ENCODE results near the gene COX4I1.

COX4I1 gene

DNA sequence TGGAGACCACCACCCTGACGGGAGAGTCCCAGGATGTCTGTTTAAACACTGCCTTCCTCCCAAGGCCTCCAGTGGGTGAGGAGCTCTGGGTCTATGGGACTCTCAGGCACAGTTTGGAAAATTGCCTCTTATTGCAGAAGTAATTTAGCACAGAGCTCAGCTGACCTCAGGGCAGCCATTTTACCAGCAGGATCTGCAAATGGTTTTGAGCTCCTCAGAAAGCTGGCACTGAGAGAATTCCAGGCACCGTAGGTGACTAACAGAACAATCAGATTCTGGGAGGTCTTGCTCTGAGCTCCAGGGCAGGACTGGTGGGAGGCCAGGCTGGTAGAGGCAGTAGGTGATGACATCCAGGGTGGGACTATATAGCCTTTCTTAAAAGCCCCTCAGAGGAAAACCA is 31.3 kb upstream of the COX4I1 start:
- no peak for DNase-seq

DNA sequence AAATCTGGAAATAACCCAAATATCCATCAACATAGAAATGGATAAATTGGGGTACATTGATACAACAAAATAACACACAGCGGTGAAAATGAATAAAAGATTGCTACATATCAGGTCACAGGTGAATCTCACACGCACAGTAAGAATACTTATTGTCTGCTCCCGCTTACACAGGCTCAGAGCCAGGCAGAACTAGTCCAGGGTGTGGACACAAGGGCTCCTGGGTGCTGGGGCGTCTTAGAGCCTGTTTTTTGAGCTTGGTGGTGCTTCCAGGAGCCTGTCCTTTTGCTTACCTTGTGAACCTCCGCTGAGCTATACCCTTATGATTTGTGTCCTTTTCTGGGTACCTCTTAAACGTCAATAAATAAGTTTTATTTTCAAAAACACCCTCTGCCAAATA is 28.8 kb upstream of the COX4I1 start:
- DNase-seq, result no peak

DNA sequence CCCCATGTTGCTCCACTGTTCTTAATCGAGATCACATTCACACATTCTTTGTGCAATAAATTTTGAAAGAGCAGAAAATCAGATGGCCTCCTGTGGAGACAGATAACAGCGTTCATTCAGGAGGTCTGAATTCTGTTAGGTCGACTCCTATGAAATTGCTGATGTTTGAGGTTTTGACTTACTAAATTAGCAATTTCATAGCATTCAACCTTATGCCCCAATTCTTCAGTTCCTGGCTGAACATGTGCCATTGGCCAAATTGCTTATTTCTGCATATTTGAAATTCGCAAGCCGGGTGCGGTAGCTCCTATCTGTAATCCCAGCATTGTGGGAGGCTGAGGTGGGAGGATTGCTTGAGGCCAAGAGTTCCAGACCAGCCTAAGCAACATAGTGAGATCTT is 26.5 kb upstream of the COX4I1 start:
- no peak for DNase-seq

DNA sequence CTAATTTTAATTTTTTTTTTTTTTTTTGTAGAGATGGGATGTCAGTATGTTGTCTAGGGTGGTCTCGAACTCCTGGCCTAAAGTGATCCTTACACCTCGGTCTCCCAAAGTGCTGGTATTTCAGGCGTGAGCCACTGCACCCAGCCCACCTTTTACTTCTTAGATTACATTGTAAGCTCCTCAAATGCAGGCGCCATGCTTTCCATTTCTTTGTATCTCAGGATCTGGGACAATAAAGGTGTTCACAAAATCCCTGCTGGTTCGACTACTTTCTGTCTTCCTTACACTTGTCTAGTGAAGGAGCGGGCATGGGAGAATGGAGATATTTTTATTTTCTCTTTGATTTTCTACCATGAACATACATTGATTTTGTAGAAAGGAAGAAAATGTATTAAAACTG is 25.4 kb upstream of the COX4I1 start:
- DNase-seq, result no peak

DNA sequence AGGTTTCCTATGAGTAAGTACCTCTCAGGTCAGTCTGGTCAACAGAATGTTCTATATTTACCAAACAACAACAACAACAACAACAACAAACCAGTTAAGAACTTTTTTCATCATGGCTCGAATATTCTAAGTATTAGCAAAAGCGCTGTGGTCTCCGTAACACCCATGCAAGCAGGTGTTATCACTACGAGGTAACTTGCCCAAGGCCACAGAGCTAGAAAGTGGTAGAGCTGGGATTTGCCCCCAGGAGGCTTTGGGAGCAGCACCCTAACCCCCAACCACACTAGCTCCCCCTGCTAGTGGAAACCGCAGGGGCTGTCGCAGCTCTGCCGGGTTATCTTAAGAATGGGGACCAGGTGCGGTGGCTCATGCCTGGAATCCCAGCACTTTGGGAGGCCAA is 24.7 kb upstream of the COX4I1 start:
- DNase-seq, result no peak

DNA sequence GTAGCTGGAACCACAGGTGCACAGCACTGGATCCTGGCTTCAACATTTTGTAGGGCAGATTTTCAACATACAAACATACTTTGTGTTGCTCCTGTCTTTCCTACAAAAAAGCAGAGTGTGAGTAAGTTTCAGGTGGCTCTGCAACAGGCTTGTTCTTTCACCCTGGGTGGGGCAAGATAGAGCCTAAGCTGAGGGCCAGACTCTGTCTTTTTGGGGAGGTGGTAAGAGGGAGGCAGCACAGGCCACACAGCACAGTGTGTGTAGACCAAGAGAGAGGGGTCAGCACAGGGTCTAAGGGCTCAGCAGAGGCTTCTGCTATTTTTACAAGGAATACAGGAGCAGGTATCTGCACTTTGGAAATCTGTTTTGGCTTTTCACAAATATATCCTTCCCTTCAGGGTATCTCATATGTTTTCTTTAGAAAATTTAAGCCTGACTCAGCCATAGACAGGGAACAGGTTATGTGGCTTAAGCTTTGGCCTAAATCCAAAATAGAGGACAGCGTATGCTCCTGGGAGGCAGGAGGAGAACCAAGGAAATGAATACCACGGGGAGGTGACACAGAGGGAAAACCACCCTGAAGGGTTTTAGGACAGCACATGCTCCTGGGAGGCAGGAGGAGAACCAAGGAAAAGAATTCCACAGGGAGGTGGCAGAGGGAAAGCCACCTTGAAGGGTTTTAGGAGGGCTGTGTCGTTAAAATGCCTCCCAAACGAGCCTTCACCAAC is 21.7 kb upstream of the COX4I1 start:
- no peak for DNase-seq

DNA sequence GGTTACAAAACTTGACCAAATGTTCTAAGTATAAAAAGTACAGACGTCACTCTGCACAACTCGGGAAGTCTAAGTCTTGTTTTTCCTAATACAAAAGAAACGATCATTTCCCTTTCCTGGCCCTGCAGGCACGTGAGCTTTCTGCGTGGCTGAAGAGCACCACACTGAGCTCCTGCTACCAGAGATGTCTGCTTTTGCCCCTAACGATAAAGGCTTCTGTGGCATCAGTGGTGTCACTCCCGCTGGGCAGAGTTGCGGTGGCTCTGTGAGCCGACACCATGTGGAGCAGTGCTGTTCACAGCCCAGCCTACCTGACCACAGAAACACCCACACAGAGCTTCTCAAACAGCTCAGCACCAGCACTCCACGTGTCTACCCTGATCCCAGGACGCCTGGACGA is 20.6 kb upstream of the COX4I1 start:
- no peak for DNase-seq

DNA sequence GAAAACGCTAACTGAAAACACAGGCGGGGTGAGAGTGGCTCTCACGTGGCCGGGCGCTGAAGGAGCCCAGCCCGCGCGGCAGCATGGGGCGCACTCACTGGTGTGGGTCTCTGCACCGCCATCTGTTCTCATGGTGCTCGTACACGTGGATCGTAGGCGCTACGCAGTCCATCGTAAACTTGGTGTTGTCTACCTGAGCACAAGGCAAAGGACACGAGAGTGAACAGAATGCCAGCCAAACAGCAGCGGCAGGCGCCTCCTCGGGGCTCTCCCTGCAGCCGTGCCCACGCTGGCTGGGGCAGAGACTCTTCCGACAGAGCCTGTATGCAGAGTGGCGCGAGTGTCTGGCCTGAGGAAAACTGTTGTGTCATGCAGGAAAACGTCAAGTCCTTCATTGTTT is 19.2 kb upstream of the COX4I1 start:
- no peak for DNase-seq

DNA sequence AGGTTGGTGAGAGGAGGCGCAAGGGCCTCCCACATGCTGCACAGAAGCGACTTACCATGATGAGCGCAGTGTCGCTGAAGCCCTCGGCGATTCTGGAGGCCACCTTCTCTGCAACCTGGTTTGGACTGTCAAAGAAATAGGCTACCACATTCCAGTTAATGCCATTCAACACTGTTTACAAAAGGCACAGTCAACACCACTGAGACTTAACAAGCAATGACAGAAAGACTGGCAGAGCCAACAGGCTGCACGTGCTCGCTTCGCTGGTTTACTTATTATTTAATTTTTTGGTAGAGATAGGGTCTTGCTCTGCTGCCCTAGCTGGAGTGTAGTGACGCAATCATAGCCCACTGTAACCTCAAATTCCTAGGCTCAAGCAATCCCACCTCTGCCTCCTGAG is 18.3 kb upstream of the COX4I1 start:
- DNase-seq, result no peak

DNA sequence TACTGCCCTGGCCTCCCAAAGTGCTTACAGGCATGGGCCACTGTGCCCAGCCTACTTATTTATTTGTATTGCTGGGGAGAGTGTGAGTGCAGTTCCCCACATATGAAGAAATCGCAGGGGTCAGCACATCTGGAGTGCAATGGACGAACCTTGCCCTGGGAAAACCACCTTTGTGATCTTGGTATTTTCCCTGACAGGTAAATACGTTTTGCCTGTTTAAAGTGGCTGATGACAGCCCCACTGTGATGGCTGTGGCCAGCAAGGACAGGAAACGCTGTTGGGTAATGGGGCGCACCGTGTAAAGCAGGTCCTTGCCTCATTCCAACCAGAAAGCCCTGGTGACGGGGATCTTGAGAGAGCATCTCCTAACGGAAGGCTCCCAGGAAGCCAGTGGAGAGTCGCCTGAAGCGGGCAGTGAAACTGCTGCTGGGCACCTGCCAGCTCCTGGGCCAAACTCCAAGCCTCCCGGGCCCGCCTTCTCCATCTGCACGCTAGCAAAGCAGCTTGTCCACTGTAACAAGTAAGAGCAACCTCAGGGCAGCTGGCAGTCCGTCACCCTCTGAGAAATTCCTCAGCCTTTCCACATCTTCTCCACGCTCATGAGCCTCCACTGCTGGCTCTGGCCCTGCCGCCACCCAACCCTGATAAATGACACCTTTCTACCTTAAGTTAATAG is 17.7 kb upstream of the COX4I1 start:
- DNase-seq, result no peak

DNA sequence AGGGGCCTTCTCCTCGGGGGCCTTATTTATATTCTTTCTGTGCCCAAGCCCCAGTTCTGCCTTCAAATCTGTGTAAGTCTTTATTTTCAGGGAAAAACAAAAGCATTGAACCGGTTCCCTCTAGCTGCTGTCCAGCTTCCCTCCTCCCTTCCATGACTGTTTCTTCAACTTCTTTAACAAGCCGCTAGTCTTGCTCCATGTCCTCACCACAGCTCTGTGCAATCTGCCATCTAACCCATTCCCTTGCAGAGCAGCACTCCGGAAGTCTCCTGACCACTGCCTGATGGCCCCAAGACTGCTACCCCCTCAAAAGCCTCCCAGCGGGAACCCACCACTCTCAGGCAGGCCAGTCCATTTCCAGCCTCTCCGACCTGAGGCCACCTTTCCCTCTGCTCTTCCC is 17.0 kb upstream of the COX4I1 start:
- DNase-seq, result no peak

DNA sequence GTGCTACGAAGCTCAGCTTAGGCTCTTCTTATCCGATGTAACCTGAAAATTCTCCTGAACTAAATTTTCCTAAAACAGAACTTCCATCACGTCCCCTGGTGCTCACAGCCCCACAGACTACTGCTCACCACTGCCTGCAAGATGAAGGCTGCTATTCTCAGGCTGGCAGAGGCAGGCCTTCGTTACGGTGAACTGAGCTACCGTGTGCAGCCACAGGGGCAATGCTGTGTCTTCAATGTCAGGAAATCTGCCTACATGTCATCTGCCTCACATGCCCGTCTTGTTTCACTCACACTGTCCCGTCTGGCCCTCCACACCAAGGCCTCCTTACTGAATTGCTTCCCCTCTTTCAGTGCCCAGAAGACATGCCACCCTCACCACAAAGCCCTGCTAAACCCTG is 16.1 kb upstream of the COX4I1 start:
- DNase-seq, result no peak

DNA sequence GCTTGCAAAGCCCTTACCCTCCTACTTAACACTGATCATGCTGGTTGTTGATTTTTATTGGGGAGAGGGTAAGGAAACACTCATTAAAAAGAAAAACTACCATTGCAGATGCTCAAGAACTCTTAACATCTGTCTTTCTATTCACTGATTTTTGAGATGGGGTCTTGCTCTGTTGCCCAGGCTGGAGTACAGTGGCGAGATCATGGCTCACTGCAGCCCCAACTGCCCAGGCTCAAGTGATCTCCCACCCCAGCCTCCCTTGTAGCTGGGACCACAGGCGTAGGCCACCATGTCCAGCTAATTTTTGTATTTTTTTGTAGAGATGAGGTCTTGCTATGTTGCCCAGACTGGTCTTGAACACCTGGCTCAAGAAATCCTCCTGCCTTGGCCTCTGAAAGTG is 14.7 kb upstream of the COX4I1 start:
- no peak for DNase-seq

DNA sequence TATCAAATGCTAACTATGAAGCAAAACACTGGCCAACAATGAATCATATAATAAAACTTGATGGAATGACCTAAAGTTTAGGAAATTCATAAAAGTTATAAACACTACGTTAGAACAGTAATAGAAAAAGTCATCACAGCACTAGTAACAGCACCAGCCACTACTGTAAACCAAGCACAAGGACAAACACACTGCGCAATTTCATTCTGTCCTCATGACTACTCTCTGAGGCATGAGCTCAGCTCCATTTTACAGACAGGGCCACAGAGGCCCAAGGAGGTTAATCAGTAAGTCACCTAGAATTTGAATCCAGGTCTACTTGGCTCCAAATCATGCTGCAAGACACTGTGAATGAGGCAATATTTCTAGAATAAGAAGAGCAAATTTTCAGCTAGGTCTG is 13.6 kb upstream of the COX4I1 start:
- DNase-seq, result no peak

DNA sequence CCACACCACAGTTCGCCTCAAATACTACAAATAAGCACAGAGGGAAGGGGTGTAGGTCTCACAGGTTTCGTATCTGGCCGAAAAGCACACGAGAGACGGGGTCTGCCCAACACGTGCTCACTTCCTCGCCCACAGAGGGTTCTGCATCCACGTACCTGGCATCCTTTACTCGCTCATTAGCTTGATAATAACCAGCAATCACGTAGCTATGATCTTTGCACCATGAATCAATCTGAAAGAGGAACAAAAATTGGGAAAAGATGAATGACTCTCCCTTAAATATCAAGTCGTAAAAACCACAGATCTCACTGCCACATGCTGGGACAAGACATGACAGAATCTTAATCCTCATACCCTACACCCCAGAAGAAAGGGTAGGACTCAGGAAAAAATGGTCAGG is 10.7 kb upstream of the COX4I1 start:
- DNase-seq, result no peak

DNA sequence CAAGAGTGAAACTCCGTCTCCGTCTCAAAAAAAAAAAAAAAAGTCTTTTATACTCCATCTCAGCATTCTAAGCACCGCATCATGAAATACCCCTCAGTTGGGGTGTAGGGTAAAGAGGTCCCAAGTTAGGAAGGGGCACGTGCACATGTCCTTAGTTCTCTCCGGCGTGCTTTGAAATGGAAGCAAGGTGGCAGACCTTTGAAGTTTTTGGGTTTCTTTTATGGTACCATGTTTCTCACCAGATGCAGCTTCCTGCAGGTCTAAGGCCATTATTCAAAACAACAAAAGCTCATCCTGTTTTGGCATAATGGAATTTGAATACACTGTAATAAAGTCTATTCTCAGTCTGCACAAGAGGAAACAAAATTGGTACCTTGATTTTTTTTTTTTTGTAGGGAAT is 9.7 kb upstream of the COX4I1 start:
- no peak for DNase-seq

DNA sequence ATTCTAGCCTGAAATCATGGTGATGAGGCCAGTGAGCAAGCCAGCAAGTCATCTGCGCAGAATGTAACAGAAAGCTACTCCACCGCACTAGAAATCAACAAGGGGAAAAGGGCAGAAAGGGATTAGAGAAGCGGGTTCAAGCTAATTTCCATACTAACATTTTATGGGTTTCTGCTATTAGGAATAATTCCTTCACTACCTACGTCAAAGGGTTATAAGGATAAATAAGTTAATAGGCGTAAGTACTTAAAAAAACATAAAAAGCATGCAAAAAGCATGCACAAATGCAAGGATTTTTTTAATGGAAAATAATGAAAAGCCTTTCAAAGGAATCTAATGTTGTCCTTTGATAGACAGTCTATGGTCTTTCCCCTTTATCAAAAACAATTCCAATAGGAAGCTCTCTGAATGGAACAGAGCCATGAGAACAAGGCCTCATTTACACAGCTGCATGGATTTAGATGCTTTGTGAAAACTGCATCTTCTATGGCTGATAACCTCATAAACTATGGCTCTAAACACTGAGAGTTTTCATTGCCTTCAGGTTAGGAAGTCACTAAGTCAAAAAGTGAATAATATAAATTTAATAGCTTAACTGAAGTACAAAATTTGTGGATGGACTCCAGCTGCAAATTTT is 5.7 kb upstream of the COX4I1 start:
- DNase-seq, result no peak

DNA sequence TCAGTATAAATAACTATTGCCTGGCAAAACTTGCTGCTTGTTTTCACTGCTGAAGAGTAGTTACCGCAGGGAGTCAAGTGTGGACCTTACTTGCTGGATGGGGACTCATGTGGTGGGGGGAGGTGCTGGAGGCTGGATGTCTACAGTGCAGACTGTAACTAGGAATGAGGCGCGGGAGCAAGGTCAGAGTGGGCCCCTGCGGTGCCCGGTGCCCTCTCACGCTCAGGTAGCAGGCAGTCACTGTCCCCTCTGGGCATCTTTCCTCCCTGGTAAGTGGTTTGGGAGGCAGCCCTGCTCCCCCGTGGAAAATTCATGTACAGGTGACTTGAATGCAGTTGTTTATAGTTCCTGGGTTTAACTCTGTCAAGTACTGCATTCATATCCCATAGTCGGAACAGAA is 4.8 kb upstream of the COX4I1 start:
- DNase-seq, result no peak

DNA sequence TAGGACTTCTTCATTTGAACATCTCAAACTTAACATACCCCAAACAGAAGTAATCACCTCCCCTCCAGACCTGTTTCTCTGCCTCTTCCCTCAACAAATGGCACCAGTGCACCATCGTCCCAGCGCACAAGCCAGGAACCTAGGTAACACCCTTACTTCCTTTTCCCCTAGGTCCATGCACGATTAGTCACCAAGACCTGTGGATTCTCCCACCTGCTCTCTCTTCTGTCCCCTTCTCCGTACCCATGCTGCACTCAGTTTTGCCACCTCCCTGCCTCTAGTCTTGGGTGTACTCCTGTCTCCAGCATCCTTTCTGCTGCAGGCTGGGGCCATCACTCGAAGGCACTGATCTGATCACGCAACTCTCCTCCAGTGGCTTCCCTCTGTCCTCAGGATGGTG is 3.3 kb upstream of the COX4I1 start:
- no peak for DNase-seq

DNA sequence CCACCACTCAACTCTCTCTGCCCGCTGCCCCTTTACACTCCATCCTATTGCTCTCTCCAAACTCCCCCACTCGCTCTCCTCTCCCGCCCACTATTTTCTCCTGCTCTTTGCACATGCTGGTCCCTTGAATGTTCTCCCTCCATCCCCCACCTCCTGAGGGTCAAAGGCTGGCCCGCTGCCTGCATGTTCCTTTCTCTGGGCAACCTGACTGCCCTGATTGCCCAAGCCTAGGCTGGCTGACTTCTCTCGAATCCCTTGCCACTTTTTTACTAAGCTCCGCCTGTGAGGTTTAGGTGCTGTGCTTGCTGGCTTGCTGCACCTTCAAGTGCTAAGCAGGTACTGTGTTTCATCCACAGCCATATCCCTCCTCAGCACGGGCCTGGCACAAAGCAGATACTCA is 2.9 kb upstream of the COX4I1 start:
- no peak for DNase-seq

DNA sequence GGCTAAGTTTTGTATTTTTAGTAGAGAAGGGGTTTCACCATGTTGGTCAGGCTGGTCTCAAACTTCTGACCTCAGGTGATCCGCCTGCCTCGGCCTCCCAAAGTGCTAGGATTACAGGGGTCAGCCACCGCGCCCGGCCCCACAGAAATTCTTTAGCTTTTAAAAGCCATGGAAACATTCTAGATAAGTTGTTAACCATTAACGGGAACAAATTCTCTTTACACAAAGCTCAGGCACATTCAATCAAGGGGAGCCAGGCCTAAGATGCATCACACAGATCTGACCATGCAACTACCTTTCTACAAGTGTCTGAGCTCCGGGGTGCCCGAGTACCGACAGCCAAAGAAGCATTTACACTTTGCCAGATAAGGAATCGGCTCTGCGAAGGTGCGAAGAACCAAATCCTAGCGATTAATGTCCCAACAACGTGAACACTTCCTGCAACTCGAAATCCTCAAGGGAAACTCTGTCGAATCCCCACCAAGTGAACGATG is 1.2 kb upstream of the COX4I1 start:
- DNase-seq, result no peak

DNA sequence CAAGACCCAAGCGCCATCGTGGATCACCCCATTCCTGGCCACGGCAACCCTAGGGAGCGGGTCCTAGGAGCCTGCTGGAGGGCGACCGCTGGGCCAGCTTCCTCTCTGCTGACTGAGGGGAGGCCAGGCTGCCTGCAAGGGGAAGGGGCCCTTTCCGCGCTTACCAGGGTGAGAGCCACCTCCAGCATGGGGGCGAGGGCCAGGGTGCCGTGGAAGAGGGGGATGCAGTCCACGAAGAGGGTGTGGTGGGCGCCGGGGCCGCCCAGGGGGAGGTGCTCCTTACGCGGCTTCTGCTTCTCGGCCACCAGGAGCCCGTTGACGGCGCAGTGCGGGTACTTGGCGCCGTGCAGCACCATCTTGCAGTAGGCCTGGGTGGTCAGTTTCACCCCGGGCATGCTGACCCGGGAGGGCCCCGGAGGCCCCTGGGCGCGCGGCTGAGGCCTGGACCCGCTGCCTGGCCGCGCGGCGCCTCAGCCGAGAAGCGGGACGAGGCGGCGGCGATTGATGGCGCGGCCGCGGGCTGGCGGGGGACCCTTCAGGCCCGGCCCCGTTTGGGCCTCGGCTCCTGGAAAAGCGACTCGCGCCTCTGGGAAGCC is 496 bp upstream of the COX4I1 start:
- DNase-seq, result no peak

DNA sequence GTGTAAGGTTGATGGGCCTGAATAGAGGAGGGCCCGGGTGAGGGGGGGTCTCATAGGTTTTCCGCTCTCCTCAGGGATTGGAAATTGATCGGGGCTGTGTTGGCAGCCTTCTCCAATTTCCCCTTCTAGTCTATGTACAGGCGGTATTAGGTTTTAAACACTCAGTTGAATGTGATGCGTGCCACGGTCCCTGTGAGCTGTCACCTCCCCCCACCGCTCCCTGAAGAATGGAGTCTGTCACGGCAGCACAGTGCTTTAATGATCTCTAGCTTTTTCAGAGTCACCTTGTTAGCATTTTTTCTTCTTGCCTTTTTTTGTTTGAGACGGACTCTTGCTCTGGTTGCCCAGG is 800 bp downstream of the COX4I1 start:
- DNase-seq, result no peak

DNA sequence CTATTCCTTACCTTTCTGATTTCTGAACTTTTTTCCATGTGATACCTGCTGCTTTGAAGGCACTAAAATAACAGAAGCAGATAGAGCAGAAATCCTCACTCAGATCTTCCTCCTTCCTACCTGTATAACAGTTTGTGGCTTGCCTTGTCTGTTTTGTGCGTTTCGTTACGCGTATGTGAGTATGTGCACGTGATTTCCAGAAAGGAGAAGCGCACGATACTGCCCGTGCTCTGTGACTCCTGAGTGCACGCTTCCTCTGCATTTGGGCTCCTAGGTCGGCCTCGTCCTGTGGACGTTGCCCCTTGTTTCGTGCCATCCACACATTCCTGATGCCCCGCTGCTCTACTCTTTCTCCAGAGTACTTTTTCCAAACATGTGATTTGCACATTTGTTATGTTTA is 4.1 kb downstream of the COX4I1 start:
- no peak for DNase-seq
